ENCODE data around the gene RAMP2.

RAMP2 gene

GRCh38 chr17:42773290-42774035 lies 12.4 kb downstream of the RAMP2 start, which contains the start of gene VPS25 (continued):
- TF ChIP-seq ZNF624 (tag by site-specific recombination; IDR thresholded peaks at IDR 0.05) (no peak), ZNF48 (tag by site-specific recombination; IDR thresholded peaks at IDR 0.05) (no peak), ZFP41 (tag by site-specific recombination; IDR thresholded peaks at IDR 0.05; ENCODE audit: borderline replicate concordance) (no peak), ZNF629 (tag by site-specific recombination; IDR thresholded peaks at IDR 0.05) (peak; percentile 80), ZNF513 (tag by site-specific recombination; IDR thresholded peaks at IDR 0.05) (peak; percentile 71), ZNF692 (tag by site-specific recombination; IDR thresholded peaks at IDR 0.05) (peak; percentile 60), ZNF146 (tag by site-specific recombination; IDR thresholded peaks at IDR 0.05) (peak; percentile 55), ZNF776 (tag by site-specific recombination; IDR thresholded peaks at IDR 0.05; ENCODE audit: borderline replicate concordance) (no peak), ZNF791 (tag by site-specific recombination; IDR thresholded peaks at IDR 0.05) (no peak), KLF17 (tag by site-specific recombination; IDR thresholded peaks at IDR 0.05) (peak; percentile 89), KLF16 (tag by site-specific recombination; IDR thresholded peaks at IDR 0.05) (peak; percentile 89), ZNF621 (tag by site-specific recombination; IDR thresholded peaks at IDR 0.05) (no peak), ZNF274 (IDR thresholded peaks at IDR 0.05; ENCODE audit: low read length) (no peak), ZNF274 (tag by site-specific recombination; IDR thresholded peaks at IDR 0.05; ENCODE audit: borderline replicate concordance) (no peak; the same call in 1 of the 2 replicates), ZNF341 (tag by site-specific recombination; IDR thresholded peaks at IDR 0.05; ENCODE audit: low read depth) (peak; percentile 68), ZNF596 (tag by site-specific recombination; IDR thresholded peaks at IDR 0.05) (peak; percentile 35; the same call in 1 of the 2 replicates), ZNF398 (tag by site-specific recombination; IDR thresholded peaks at IDR 0.05) (peak; percentile 7; the same call in 1 of the 2 replicates), ZFP37 (tag by site-specific recombination; IDR thresholded peaks at IDR 0.05) (peak; percentile 60; the same call in 1 of the 2 replicates), ZBTB17 (tag by site-specific recombination; IDR thresholded peaks at IDR 0.05) (peak; percentile 71), ZNF394 (tag by site-specific recombination; IDR thresholded peaks at IDR 0.05; ENCODE audit: borderline replicate concordance) (peak; percentile 61; the same call in 1 of the 2 replicates), ZNF416 (tag by site-specific recombination; IDR thresholded peaks at IDR 0.05) (no peak), ZNF366 (tag by site-specific recombination; conservative IDR thresholded peaks at IDR 0.05) (no peak), YY1 (tag by site-specific recombination; IDR thresholded peaks at IDR 0.05) (peak; percentile 84), ZNF114 (tag by site-specific recombination; IDR thresholded peaks at IDR 0.05) (no peak)
- TF ChIP-seq, protein P1, sequence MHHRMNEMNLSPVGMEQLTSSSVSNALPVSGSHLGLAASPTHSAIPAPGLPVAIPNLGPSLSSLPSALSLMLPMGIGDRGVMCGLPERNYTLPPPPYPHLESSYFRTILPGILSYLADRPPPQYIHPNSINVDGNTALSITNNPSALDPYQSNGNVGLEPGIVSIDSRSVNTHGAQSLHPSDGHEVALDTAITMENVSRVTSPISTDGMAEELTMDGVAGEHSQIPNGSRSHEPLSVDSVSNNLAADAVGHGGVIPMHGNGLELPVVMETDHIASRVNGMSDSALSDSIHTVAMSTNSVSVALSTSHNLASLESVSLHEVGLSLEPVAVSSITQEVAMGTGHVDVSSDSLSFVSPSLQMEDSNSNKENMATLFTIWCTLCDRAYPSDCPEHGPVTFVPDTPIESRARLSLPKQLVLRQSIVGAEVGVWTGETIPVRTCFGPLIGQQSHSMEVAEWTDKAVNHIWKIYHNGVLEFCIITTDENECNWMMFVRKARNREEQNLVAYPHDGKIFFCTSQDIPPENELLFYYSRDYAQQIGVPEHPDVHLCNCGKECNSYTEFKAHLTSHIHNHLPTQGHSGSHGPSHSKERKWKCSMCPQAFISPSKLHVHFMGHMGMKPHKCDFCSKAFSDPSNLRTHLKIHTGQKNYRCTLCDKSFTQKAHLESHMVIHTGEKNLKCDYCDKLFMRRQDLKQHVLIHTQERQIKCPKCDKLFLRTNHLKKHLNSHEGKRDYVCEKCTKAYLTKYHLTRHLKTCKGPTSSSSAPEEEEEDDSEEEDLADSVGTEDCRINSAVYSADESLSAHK (tag by site-specific recombination; IDR thresholded peaks at IDR 0.05): no peak
- TF ChIP-seq, protein P2, sequence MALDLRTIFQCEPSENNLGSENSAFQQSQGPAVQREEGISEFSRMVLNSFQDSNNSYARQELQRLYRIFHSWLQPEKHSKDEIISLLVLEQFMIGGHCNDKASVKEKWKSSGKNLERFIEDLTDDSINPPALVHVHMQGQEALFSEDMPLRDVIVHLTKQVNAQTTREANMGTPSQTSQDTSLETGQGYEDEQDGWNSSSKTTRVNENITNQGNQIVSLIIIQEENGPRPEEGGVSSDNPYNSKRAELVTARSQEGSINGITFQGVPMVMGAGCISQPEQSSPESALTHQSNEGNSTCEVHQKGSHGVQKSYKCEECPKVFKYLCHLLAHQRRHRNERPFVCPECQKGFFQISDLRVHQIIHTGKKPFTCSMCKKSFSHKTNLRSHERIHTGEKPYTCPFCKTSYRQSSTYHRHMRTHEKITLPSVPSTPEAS (tag by site-specific recombination; IDR thresholded peaks at IDR 0.05): 0 out of 2 replicates have a peak, but pooled peaks have one; percentile 22
- TF ChIP-seq, protein P3, sequence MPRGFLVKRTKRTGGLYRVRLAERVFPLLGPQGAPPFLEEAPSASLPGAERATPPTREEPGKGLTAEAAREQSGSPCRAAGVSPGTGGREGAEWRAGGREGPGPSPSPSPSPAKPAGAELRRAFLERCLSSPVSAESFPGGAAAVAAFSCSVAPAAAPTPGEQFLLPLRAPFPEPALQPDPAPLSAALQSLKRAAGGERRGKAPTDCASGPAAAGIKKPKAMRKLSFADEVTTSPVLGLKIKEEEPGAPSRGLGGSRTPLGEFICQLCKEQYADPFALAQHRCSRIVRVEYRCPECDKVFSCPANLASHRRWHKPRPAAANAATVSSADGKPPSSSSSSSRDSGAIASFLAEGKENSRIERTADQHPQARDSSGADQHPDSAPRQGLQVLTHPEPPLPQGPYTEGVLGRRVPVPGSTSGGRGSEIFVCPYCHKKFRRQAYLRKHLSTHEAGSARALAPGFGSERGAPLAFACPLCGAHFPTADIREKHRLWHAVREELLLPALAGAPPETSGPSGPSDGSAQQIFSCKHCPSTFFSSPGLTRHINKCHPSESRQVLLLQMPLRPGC (tag by site-specific recombination; IDR thresholded peaks at IDR 0.05): peak; percentile 72; the same call in 1 of the 2 replicates

Measured in HEK293 (cell line).